ENCODE data around the gene FSTL1.

The FSTL1 gene

DNA sequence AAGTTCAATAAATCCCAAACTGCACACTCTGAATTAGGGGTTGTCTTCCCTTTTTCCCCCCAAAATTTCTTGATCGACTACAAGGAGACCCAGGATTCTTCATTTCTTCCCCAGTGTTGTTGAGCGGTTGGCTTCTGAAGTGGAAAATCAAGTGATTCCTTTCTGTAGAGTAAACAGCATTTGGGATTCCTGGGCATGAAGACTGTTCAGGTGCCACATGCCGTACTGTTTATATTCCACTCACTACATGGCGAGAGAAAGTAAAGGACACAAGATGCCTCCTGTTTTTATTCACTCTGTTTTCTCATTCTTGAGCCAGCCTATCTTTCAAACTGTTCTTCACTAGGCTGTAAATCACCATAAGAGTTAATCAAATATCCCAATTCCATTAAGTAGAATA, 12.6 kb downstream of the FSTL1 start:
- no peak for DNase-seq

DNA sequence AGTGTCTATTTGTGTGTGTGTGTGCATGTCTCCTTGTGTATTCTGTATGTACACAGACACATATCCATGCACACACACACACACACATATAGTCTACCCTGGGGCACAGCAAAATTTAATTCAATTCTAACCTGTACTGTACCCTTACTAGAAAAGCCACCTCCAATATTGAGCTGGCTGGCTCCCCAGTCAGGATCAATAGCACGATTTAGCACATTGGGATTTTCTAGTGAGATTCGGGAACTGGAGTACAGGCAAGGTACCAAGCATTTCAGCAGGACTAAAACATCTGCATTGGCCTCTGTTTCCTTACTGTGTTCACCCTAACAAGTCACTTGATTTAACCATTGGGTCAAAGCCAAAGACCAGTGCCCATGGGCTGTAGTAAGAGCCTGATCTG, 13.2 kb downstream of the FSTL1 start:
- no peak for DNase-seq

DNA sequence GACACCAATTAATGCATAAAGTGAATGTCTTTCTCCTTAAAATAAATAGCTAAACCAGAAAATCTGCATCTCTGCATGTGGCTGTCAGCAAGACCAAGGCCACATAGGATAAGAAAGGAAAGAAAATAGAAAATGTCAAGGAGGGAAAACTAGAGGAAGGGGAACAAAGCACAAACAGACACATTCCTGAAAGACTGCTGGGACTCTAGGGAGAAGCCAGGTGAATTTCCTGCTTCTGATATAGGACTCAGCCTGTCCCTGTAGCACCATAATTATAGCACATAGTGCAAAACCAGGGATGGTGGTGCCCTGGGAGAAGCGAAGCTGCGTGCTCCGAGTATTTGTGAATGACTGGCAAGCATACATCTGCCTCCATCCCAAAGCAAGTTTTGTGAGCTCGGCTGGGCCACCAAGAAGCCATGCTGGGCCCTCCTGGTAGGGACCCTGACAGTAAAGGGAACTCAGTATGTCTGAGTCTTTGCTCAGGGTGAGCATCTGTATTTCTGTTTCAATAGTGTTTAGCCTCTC, 14.2 kb downstream of the FSTL1 start:
- DNase-seq: no peak

DNA sequence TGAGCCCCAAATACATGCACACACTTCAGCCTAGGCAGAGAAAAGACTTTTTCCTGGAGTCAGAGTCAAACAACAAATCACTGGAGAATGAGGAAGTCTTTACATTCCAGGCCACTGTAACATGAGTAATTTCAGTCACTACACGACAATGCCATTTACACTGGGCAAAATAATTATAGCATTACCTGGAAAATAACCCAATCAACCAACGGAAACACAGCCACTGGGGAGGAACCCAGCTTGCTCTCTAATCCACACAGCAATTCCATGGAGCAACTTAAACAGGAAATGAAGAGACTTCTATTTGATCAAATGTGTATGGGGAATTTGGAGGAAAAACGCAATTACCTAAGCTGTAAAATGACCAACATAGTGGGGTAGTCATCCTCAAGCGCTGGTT, 15.2 kb downstream of the FSTL1 start:
- no peak for DNase-seq

DNA sequence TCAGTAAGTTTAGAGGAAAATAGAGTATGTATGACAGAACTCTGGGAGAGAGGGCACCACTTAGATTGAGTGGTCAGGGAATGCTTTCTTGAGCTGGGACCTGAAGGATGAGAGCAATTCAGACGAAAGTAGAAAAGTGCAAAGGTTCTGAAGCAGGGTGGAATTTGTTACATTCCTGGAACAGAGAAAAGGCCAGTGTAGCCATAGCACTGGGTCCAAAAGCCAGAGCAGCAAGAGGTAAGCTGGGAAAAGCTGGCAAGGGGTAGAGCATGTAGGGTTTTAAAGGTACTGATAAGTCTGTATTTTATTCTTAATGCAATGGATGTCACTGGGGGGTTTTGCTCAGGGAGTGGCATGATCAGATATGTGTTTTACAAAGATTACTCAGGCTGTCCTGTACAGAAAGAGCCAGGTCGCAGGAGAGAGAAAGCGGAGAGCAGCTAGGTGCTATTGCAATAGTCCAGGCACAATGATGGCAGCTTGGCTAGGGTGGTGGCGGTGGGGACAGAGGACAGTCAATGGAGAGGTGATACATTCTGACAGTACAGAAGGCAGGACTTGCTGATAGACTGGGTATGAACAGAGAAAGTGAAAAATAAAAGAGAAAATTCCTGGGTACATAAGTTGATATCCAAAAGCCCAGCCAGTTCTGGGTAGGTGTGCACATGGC, 17.0 kb downstream of the FSTL1 start:
- DNase-seq: no peak

DNA sequence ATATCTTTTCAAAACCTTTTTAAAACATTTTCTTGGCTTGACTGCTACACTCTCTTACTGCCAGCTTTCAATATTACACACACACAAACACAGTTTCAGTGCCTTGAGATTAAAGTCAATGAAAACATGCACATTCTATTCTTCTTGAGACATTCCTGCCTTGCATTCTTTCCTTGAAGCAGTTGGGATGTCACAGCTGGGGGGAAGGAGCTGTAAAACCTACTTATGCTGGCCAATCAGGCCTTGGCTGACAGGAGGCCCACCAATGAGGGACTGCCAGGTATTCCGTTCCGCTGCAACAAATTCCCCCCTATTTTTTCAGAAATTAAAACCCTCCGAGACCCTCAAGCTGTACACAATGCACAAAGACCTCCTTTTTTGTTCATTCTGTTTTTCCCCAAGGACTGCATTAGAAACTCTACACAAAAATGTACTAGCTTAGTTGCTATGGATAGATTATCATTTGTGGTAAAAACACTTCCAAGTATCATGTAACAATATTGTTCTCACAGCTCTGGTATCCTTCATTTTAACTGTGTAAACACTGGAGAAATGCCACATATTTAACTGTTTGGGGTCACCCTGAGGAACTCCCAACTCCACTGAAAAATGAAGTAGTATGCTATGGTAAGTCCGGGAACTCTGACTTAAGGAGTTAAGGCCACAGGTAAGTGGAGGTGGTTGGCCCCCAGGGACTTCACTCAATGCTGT, 18.5 kb downstream of the FSTL1 start:
- no peak for DNase-seq

DNA sequence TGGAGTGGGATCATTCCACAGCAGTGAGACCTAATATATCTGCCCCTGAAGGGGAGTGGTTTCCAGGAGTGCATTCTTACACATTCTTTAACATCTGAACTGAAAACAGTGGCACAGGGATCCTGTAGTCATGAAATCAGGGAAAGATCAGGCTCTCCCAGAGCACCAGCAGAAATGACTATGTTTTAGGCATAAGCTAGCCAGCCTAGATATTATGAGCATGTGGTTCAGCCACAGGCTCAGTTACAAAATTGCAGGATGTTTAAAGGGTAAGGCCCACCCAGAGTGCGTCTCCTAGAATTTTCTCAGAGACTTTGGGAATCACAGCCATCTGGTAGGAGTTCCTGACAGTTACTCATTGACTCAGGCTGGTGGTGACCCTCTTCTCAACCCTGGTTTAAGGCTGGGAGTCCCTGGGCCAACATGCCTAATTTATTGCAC, 20.9 kb downstream of the FSTL1 start:
- DNase-seq: no peak

DNA sequence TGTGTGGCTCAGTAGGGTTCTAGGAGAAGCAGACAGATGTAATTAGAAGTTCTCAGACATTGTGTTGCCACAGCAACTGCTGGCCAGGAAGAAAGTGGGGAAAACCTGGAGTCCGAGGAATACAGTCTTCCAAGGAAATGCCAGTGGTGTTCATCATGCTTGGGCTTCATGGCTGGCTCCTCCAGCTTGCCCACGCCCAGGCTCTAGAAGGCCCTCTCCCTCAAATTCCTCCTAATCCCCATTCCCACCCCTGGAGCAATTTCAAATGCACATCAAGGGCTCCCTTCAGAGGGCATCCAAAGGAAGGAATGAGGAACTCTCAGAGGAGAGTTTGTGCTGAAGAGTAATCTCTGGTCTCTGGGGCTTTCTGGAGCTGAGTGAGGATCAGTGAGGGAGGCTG, 21.9 kb downstream of the FSTL1 start:
- no peak for DNase-seq

DNA sequence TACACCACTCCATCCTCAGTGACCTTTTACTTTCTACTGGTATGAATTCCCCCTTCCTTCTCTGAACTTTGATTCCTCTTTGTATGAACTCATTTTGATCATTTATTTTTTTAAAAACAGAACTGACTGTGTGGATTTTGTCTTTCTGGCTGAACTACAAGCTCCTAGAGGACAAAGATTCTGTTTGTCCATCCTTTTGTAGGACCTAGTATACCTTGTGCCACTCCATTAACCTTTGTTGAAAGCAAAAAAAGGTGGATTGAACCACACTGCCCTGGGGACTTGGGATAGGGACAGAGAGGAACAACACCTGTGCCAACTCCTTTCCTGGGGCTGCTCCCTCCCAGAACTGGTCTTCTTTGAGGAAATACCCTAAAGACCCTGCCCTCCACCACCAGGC, 23.6 kb downstream of the FSTL1 start:
- no peak for DNase-seq

DNA sequence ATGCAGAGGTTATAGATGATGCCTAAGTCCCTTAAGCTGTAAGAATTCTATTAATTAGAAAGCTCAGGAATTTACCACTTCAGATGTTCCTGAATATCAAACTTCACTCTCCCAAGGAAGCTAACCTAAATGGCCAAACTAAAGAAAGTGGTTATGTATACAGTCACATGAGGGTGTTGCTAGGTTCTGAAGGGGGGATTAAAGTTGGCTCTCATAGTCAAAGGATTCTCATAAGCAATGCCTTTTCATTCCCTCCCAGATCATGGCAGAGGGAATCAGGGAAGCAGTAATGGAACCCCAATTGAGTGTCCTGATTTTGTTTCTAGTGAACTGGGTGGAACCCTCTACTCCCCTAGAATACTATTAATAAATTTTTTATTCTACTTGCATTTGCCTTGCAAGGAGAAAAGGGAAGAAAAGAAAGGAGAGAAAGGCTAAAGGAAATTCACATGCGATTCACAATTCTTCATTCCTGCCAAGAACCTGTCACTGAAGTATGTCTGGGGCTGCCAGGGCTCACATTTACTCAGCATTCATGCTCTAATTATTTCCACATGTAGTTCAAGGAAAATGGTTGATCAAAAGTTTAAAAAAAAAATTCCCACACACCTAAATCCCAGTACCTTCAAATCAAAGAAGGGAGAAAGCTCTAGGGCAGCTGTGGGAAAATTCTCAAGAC, 25.1 kb downstream of the FSTL1 start:
- no peak for DNase-seq

DNA sequence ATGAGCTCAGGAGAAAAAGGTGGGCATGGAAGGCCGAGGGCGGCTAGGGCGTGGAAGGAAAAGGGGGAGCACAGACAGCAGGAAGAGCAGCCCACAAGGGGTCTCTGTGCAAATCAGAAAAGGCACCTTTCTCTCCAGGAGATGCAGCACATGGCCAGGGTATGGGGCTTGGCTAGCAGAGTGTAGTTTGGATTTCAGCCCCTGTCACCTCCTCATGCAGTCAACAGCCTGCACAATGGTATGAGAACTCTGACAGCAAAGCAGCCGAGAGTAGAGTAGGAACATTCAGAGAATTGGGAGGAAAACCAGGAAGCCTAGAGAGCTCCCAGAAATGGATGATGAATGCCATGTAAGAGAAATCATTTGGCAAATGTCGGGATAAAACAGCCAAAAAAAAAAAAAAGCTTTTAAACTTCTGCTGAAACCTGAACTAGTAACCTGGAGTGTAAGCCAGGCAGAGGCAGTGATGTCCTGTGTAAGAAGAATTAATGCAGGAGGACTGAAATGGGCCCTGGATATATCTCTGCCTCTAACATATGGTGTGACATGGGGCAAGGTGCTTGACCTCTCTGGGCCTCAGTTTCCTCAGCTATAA, 25.7 kb downstream of the FSTL1 start:
- DNase-seq: no peak

DNA sequence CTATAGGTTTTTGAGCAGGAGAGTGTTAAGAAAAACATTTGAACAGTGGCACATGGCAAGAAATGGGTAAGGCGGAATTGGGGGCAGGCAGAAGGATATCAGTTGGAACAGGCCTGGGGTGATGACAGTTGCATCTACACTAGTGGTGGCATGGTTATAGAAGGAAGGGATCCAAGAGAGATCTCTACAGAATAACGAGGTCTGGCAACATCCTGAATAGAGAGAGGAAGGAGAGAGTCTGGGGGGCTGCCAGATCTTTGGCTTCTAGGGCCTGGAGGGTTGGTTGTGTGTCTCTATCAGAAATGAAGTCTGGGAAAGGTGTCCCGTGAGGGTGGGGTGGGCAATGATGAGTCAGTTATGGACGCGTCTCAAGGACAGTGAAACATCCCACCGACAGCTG, 26.3 kb downstream of the FSTL1 start:
- DNase-seq: no peak

DNA sequence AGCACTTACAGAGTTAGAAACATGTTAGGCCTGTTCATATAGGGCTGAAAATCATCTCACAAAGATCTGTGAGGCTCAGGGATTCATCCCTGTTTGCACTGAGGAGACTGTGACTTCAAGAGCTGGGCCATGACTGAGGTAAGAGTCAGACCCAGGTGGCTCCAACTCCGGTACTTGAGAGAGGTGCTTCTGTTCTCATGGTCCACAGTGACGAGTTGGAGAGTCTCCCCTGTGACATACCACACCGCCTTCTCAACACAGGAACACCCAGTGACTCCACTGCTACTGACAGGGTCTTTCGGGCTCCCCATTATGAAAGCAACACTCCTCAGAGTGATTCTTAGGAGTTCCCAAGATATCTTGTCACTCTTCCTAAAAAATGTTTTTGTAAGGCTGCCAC, 27.4 kb downstream of the FSTL1 start:
- DNase-seq: no peak

DNA sequence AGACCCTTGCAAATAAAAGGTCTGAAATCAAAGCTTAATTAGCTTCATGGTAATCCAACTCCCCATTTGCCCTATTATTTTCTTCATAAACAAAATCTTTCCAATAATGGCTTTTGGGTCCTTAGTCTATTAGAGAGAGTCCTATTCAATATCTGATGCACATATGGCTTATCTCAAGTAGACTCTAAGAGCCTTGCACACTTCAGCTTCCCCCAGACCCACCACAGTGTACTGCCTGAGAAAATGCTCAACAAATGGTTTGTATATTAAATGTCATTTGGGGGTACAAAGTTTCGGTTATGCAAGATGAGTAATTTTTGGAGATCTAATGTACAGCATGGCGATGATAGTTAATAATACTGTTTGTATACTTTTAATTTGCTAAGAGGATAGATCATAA, 28.9 kb downstream of the FSTL1 start:
- no peak for DNase-seq

DNA sequence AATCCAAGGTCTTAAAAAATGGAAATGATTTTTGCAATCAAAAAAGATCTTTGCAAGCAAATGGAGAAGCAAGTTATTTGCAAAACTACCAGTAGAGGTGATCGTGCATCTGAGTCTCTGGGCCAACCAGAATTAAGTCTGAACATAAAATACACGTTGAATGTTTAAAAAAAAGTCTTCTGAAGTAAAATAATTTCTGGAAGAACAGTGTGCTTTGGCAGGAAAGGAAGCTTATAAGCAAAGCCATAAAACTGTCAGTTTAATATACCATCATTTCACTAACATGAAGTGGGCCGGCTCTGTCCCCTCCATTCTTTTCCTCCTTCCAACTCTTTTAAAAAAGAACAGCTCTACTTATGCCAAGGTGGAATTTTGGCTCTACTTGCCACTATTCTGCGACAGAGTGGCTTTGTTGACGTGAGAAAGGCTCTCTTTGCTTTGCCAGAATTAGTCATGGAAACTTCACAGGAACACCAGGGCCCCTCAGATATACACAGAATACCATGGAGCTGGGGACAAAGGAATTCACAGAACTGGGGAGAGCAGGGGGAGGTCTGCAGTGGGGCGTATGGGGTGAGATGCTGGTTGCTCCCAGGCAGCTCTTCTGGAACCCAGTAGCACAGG, 29.8 kb downstream of the FSTL1 start:
- DNase-seq: no peak

DNA sequence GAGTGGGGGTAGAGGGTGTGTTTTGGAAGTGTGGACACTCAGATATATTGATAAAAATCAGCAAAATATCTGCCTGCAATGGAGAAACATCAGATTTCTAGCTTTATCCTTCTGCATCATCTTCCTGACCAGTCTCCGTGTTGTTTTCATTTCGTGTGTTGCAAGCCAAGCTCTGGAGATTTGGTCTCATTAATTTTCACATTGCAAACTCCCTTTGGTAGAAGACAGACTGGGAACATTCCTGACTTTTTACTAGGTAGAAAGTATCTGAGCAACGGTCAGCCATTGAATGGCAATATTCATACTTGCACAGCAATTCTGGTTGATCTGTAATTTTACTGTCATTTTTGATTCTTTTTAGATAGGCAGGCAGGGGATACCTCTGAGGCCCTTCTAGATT, 30.4 kb downstream of the FSTL1 start:
- DNase-seq: no peak

DNA sequence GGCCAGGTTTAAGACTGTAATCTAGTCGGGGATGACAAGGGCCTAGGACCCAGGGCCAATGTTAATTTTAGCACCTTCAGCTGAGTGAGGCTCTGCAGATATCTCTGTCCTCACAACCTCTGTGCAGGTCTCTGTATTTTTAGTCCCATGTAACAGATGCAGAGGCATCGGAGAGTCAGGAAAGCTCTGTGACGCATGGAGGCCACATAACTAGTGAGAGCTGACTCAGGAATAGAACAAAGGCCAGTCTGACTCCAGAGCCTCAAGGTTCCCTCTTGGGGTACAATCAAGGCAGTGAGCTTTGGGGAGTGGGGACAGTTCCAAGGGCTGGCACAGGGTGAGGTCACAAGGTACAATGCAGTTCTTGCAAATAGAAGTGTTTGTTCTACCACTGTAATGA, 31.0 kb downstream of the FSTL1 start:
- DNase-seq: no peak

DNA sequence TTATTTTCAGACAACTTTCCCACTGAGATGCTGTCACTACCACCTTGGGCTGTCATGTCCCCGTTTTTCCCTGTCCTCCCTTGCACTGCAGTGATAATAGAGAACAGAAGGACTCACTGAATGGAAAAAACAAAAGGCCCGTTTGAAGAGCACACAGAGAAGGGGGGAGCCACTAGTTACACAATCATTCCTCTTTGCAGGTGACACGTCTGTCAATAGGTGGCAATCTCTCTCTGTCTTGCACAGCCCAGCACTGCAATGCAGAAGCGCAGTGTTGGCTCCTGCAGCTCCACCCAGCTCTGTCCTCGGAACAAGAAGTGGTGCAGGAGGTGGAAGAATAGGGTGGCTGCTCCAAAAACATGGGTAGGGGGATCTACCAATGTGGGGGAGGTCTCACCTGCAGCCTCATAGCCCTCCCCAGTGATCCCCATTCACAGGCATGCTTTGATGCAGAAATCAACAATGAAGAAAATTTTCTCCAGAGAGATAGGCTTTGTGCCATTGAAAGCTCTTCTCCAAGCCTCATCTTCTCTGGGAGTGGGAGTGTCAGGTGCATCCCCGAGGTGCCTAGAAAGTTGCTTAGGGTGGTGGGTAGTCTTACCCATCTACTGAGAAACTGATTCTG, 31.8 kb downstream of the FSTL1 start:
- DNase-seq: peak; percentile 17 to 33

DNA sequence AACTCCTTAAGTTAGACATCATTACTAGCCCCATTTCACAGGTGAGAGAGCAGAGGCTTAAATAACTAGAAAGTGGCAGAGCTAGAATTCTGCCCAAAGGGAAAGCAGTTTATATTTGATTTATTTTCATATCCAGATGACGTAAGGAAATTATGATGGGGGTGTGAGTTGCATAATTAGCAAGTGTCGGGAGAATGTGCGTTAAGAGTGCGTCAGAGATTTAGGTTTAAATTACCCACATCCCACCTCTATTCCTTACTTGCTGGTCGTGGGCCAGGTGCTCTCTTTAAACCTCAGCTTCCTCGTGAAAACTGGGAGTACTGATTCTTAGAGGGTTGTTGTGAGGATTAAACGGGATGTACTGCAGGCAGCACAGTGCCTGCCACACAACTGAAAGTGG, 32.3 kb downstream of the FSTL1 start:
- DNase-seq: no peak

DNA sequence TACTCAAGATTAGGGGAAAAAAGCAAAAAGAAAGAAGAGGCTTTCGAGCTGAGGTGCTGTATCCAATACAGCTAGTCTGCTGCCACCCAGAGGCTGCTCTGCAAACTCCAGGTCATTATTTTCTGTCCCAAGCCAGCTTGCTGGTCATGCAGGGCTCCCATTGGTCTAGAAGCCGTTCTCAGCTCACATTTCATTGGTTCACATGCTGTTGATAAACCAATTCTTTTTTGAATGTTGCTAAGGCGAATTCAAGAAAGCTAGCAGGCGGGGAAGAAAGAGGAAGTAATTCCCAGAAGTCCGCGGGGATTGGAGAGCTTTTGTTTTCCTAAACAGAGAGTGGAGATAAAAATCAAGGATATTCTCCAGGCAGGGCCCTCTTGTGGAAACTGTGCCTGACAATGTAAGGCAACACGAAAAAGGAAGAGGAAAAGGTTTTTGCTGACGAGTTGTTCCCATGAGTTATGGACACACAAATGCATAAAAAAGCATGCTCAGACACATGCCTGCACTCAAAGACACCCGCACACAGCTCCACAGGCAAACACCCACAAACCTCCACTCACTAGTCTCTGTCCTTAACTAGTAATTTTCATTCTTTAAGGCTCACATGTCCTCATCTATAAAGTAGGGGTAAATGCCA, 33.4 kb downstream of the FSTL1 start:
- peak; percentile 79 to 81 for DNase-seq

DNA sequence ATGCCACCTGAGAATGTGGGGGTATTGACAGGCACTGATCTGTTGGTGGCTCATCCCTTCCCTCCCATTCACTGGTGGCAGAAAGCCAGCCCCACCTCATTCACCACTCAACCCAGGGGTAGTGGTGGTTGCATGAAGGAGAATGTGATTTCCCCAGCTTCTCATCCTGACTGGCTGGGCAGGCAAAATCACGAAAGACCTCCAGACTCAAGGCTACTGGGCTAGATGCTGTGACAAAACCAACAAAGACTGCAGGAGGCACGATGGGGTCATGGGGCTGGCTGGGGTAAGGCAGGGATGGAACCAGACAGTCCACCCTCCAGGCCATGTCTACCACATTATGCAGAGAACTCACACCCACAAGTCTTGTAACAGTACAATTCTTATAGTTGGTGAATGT, 33.9 kb downstream of the FSTL1 start:
- no peak for DNase-seq

DNA sequence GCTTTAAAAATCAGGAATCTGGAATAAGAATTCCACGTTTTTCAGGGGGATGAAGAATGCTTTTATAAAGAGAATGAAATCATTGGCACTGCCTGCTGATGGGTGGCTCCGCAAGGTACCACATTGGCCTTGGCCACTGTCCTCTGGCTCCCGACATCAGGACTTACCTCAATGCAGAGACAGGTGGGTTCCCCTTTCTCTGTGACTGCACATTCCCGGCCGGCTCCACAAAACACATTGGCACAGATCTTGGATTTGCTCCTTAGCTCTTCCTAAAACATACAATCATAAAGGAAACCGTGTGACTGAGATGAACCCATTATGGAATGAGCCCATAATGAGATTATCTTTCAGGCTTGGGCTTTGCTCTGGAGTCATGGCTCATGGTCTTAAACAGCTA, 35.0 kb downstream of the FSTL1 start:
- no peak for DNase-seq
